Panc1 (cell line): ENCODE results near the gene RARG. TPM values are rescaled to one million over a fixed set of nuclear protein-coding genes. Genes with fewer than 3 reads are reported as not detected.

Experiments used
- ATAC-seq: fragments of 200-7000 bp; cut with Tn5 transposase; 2 replicates; pipeline ENCODE4 v1.9.1; 2020; ENCODE audit warnings: mild to moderate bottlenecking, moderate library complexity
- BruUV-seq: library from RNA; stranded (reverse); fragments of 400-500 nt; replicated peaks from 2 replicates; lab custom pipeline; 2021; lab: Mats Ljungman, UMichigan
- CTCF ChIA-PET: fragments of 300-600 bp; sonication (Branson Sonifier 250); formaldehyde crosslinking; loops from one replicate; lab custom pipeline; 2022; ENCODE audit warnings: antibody characterized with exemption; lab: Charles Lee
- POLR2A ChIA-PET: fragments of 300-600 bp; sonication (Branson Sonifier 250); formaldehyde crosslinking; loops from one replicate; lab custom pipeline; 2022; ENCODE audit warnings: antibody characterized with exemption; lab: Charles Lee
- DNase-seq: peaks from one replicate; pipeline ENCODE4 v3.0.0-alpha.2; 2010; ENCODE audit warnings: low read depth, low spot score
- H3K27ac ChIP-seq: 2 replicates; pipeline ENCODE4 v1.5.1; 2011; ENCODE audit warnings: mild to moderate bottlenecking, low read length, inconsistent platforms
- H3K27me3 ChIP-seq: fragments of 200-500 bp; sonication (Bioruptor generic); 2 replicates; pipeline ENCODE4 v1.6.0; 2014; ENCODE audit warnings: low read length, inconsistent platforms; ENCODE audit not compliant: control insufficient read depth, insufficient read depth
- H3K36me3 ChIP-seq: fragments of 200-500 bp; sonication (Bioruptor generic); 2 replicates; pipeline ENCODE4 v1.5.1; 2014; ENCODE audit warnings: inconsistent platforms, mild to moderate bottlenecking, low read length, moderate library complexity; ENCODE audit not compliant: control insufficient read depth, insufficient read depth
- H3K4me1 ChIP-seq: 2 replicates; pipeline ENCODE4 v1.5.1; 2011; ENCODE audit warnings: inconsistent platforms, mild to moderate bottlenecking, low read length, moderate library complexity; ENCODE audit not compliant: control insufficient read depth, insufficient read depth
- H3K4me3 ChIP-seq, 2 experiments: 2 replicates each; pipeline ENCODE4 v1.5.1; 2011 to 2012; ENCODE audit warnings: low read depth in 2 of 2, low read length in 2 of 2, mild to moderate bottlenecking in 2 of 2, inconsistent platforms in 1 of 2, moderate library complexity in 1 of 2
- H3K9me3 ChIP-seq: fragments of 200-500 bp; sonication (Bioruptor generic); 2 replicates; pipeline ENCODE4 v1.5.1; 2014; ENCODE audit warnings: low read depth, mild to moderate bottlenecking, inconsistent platforms, low read length, moderate library complexity; ENCODE audit not compliant: control insufficient read depth, insufficient read depth
- CTCF ChIP-seq: fragments of 450-650 bp; IDR thresholded peaks from 2 replicates; pipeline ENCODE4 v1.5.1; 2017; ENCODE audit warnings: mild to moderate bottlenecking
- POLR2AphosphoS5 ChIP-seq: IDR thresholded peaks from 2 replicates; pipeline ENCODE4 v1.6.1; 2012; ENCODE audit warnings: mild to moderate bottlenecking, low read depth, low read length, moderate library complexity
- REST ChIP-seq, 2 experiments: IDR thresholded peaks; 2 replicates each; pipeline ENCODE4 v1.6.1; 2011 to 2012; ENCODE audit warnings: low read depth in 2 of 2, control low read depth in 1 of 2, low read length in 1 of 2, mild to moderate bottlenecking in 1 of 2, moderate library complexity in 1 of 2; ENCODE audit not compliant: insufficient read depth in 1 of 2
- SIN3A ChIP-seq: IDR thresholded peaks from 2 replicates; pipeline ENCODE4 v1.6.1; 2012; ENCODE audit warnings: low read depth, mild to moderate bottlenecking, low read length, moderate library complexity, borderline replicate concordance; ENCODE audit not compliant: insufficient read depth
- TCF7L2 ChIP-seq: IDR thresholded peaks from 2 replicates; pipeline ENCODE4 v1.6.1; 2011; ENCODE audit warnings: mild to moderate bottlenecking, low read depth, low read length, inconsistent platforms
- in situ Hi-C: cut with HindIII; loops from 2 replicates; pipeline ENCODE4 v1.10.0; 2016; ENCODE audit warnings: low sequenced_read_pairs, low pct_unique_long_range_greater_than_20kb
- intact Hi-C: fragments of 100-400 bp; cut with micrococcal nuclease; formaldehyde crosslinking; loops from one replicate; pipeline ENCODE4 v1.10.0; 2022; ENCODE audit not compliant: unreplicated experiment
- total RNA-seq: library from RNA; stranded (reverse); gene quantifications from one replicate; pipeline ENCODE4 v1.2.1, GENCODE V29; 2021; ENCODE audit not compliant: unreplicated experiment

Gene RARG
- total RNA-seq, 1 experiment from 2014 or later, result 41.2 TPM

GRCh38 chr12:53239643-53240258, 7.7 kb upstream of the RARG start:
- in situ Hi-C loops (no loop called here), intact Hi-C loops (no loop called here)
- CTCF ChIA-PET, result interaction anchor here (1.6 kb wide), 1 partner anchor 12 kb away, joined by 8 read pairs; a partner anchor contains a TSS
- no peak for TF ChIP-seq POLR2AphosphoS5
- no peak for DNase-seq
- peaks cover 4% of the 10 kb centered on the region; the same call in 1 of the 2 replicates for H3K4me1 ChIP-seq
- POLR2A ChIA-PET, result no interaction called here
- no peak overlapping the region for H3K4me3 ChIP-seq
- no TSS peak for BruUV-seq
- ATAC-seq, result no peak
- H3K27me3 ChIP-seq, result no peaks in the 10 kb centered on the region; the same call in 1 of the 2 replicates
- H3K27ac ChIP-seq, result no peak overlapping the region
- H3K36me3 ChIP-seq, result no peaks in the 10 kb centered on the region
- no peaks in the 10 kb centered on the region for H3K9me3 ChIP-seq

- TF ChIP-seq POLR2AphosphoS5, result no peak
- TF ChIP-seq SIN3A, result no peak
- no peak for TF ChIP-seq CTCF
- no peak for TF ChIP-seq TCF7L2
- TF ChIP-seq REST (IDR thresholded peaks at IDR 0.05; ENCODE audit: insufficient read depth in 1 of 2, low read depth in 2 of 2, low read length in 1 of 2), result no peak
- H3K27me3 ChIP-seq, result no peaks in the 10 kb centered on the region; the same call in 1 of the 2 replicates
- intact Hi-C loops (no loop called here), in situ Hi-C loops (no loop called here)
- no peak overlapping the region for H3K4me3 ChIP-seq
- POLR2A ChIA-PET, result interaction anchor here (0.6 kb wide), 1 partner anchor 59 kb away, joined by 4 read pairs; the partner anchor contains the start of gene PFDN5
- no peak overlapping the region for H3K27ac ChIP-seq
- H3K36me3 ChIP-seq, result no peaks in the 10 kb centered on the region; the same call in 1 of the 2 replicates
- BruUV-seq, result no TSS peak
- CTCF ChIA-PET, result no interaction called here
- DNase-seq (no peak), ATAC-seq (no peak)
- H3K4me1 ChIP-seq, result peaks cover 21% of the 10 kb centered on the region
- H3K9me3 ChIP-seq, result no peaks in the 10 kb centered on the region
These were observed 4.6 kb upstream of the RARG start for GRCh38 chr12:53236443-53237111.
